Caco-2 (cell line): Measurements from ENCODE around the gene TMEM242. TPM values are rescaled to one million over a fixed set of nuclear protein-coding genes. Genes with fewer than 3 reads are reported as not detected.

Experiments
- BruUV-seq: library from RNA; stranded (reverse); fragments of 400-500 nt; replicated peaks from 2 replicates; lab custom pipeline; 2021; lab: Mats Ljungman, UMichigan
- CTCF ChIA-PET: fragments of 300-600 bp; sonication (Branson Sonifier 250); formaldehyde crosslinking; loops from one replicate; lab custom pipeline; 2022; ENCODE audit warnings: antibody characterized with exemption; lab: Charles Lee
- POLR2A ChIA-PET: fragments of 300-600 bp; sonication (Branson Sonifier 250); formaldehyde crosslinking; loops from one replicate; lab custom pipeline; 2022; ENCODE audit warnings: antibody characterized with exemption; lab: Charles Lee
- DNase-seq, 2 experiments: peaks; one replicate each; pipeline versions ENCODE4 v3.0.0 to v3.0.0-alpha.2; 2020 to 2022
- H3K27me3 ChIP-seq: replicated peaks from 2 replicates; pipeline ENCODE4 v1.6.0; 2011; ENCODE audit warnings: low read length; ENCODE audit not compliant: control insufficient read depth, insufficient read depth
- H3K36me3 ChIP-seq: 2 replicates; pipeline ENCODE4 v1.5.1; 2011; ENCODE audit warnings: low read length; ENCODE audit not compliant: control insufficient read depth, insufficient read depth
- H3K4me1 ChIP-seq: fragments of 250-450 bp; sonication (Bioruptor Pico); 2 replicates; pipeline ENCODE4 v1.5.1; 2020; ENCODE audit warnings: mild to moderate bottlenecking
- H3K4me3 ChIP-seq: 2 replicates; pipeline ENCODE4 v1.5.1; 2011; ENCODE audit warnings: low read depth, mild to moderate bottlenecking, control low read depth, low read length
- H3K9me3 ChIP-seq: fragments of 250-450 bp; sonication (Bioruptor Pico); 2 replicates; pipeline ENCODE4 v1.5.1; 2020; ENCODE audit warnings: mild to moderate bottlenecking, moderate library complexity
- H3K27ac Mint-ChIP-seq: one replicate; pipeline ENCODE4 v1.8.0; 2022; ENCODE audit warnings: mixed read lengths; ENCODE audit not compliant: unreplicated experiment
- H3K27me3 Mint-ChIP-seq: one replicate; pipeline ENCODE4 v1.8.0; 2022; ENCODE audit warnings: mixed read lengths; ENCODE audit not compliant: insufficient read depth, unreplicated experiment
- H3K36me3 Mint-ChIP-seq: one replicate; pipeline ENCODE4 v1.8.0; 2022; ENCODE audit warnings: mild to moderate bottlenecking, mixed read lengths; ENCODE audit not compliant: insufficient read depth, unreplicated experiment
- H3K4me1 Mint-ChIP-seq: one replicate; pipeline ENCODE4 v1.8.0; 2022; ENCODE audit warnings: low read depth, mixed read lengths; ENCODE audit not compliant: unreplicated experiment
- H3K4me3 Mint-ChIP-seq: one replicate; pipeline ENCODE4 v1.8.0; 2022; ENCODE audit warnings: mild to moderate bottlenecking, moderate library complexity, mixed read lengths; ENCODE audit not compliant: unreplicated experiment
- H3K9me3 Mint-ChIP-seq: one replicate; pipeline ENCODE4 v1.8.0; 2022; ENCODE audit warnings: mixed read lengths; ENCODE audit not compliant: unreplicated experiment
- intact Hi-C: fragments of 100-400 bp; cut with micrococcal nuclease; formaldehyde crosslinking; loops from one replicate; pipeline ENCODE4 v1.10.0; 2022; ENCODE audit not compliant: unreplicated experiment
- total RNA-seq: library from RNA; stranded (reverse); gene quantifications from 2 replicates; pipeline ENCODE4 v1.2.3, GENCODE V29; 2022
- TF ChIP-seq, protein P1 (sequence below), 2 experiments: fragments of 200-600 bp in 1 of 2; IDR thresholded peaks; 1 replicate in 1 of 2; 2 replicates in 1 of 2; pipeline versions ENCODE4 v1.5.1 to v1.8.0; 2011 to 2022; ENCODE audit warnings: antibody characterized with exemption in 1 of 2, control low read depth in 1 of 2, inconsistent platforms in 1 of 2, low read depth in 1 of 2, low read length in 1 of 2, mild to moderate bottlenecking in 1 of 2, moderate library complexity in 1 of 2; ENCODE audit not compliant: insufficient read depth in 1 of 2, severe bottlenecking in 1 of 2, unreplicated experiment in 1 of 2

Gene TMEM242
- total RNA-seq, 1 experiment from 2014 or later: 12.1 TPM

DNA sequence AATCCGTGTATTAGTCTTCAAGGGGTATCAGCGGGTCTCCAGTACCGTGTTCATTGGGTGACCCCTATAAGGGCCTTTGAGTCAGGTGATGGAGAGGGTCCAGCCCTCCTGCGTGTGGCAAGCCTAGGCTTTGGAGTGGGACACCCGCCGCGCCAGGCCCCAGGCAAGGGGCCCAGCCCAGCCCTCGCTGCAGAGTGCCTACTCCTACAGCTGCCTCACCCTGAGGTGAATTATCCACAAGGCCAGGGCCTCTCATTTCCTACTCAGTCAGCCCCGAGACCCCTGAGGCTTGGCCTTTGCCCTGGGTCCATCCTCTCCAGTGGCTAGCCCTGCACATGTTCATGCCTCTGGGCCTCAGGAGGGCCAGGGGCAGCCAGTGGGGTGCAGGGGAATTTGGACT, 45.1 kb downstream of the TMEM242 start:
- H3K4me1 ChIP-seq: no peaks in the 10 kb centered on the region
- no peak overlapping the region for H3K4me3 Mint-ChIP-seq
- TF ChIP-seq, protein P1, sequence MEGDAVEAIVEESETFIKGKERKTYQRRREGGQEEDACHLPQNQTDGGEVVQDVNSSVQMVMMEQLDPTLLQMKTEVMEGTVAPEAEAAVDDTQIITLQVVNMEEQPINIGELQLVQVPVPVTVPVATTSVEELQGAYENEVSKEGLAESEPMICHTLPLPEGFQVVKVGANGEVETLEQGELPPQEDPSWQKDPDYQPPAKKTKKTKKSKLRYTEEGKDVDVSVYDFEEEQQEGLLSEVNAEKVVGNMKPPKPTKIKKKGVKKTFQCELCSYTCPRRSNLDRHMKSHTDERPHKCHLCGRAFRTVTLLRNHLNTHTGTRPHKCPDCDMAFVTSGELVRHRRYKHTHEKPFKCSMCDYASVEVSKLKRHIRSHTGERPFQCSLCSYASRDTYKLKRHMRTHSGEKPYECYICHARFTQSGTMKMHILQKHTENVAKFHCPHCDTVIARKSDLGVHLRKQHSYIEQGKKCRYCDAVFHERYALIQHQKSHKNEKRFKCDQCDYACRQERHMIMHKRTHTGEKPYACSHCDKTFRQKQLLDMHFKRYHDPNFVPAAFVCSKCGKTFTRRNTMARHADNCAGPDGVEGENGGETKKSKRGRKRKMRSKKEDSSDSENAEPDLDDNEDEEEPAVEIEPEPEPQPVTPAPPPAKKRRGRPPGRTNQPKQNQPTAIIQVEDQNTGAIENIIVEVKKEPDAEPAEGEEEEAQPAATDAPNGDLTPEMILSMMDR (IDR thresholded peaks at IDR 0.05; ENCODE audit: insufficient read depth in 1 of 2, low read depth in 1 of 2, low read length in 1 of 2, severe bottlenecking in 1 of 2, unreplicated experiment in 1 of 2): no peak
- H3K36me3 ChIP-seq: no peaks in the 10 kb centered on the region
- no peaks in the 10 kb centered on the region for H3K27me3 Mint-ChIP-seq
- no peaks in the 10 kb centered on the region for H3K27me3 ChIP-seq
- H3K9me3 Mint-ChIP-seq: no peaks in the 10 kb centered on the region
- DNase-seq: no peak
- no peaks in the 10 kb centered on the region for H3K4me1 Mint-ChIP-seq
- BruUV-seq: no TSS peak
- no peak overlapping the region for H3K27ac Mint-ChIP-seq
- ChIA-PET POLR2A (no interaction called here), CTCF (no interaction called here)
- H3K9me3 ChIP-seq: no peaks in the 10 kb centered on the region
- intact Hi-C loops: no loop called here
- no peaks in the 10 kb centered on the region for H3K36me3 Mint-ChIP-seq
- no peak overlapping the region for H3K4me3 ChIP-seq

DNA sequence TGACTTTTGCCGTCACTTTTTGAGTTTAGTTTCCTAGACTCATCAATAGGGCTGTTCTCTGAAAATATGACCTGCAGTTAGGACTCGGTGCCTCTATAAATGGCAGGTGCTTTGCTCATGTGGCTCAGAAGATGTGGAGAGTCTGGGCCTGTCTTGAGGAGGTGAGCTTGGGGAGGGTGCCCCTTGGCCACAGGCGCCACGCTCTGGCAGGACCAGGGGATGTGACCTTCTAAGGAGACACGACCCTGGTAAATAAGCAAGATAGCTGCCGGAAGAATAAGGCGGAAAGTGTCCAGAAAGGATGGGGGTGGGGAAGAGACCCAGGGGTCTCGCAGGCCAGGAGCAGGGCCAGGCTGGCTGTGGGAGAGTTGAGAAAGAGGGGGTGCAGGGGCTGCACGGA, 46.6 kb downstream of the TMEM242 start:
- Mint-ChIP-seq H3K4me1 (no peaks in the 10 kb centered on the region), H3K9me3 (no peaks in the 10 kb centered on the region), H3K4me3 (no peak overlapping the region), H3K36me3 (no peaks in the 10 kb centered on the region), H3K27me3 (no peaks in the 10 kb centered on the region), H3K27ac (no peak overlapping the region)
- no peaks in the 10 kb centered on the region for H3K36me3 ChIP-seq
- H3K27me3 ChIP-seq: no peaks in the 10 kb centered on the region
- CTCF ChIA-PET: no interaction called here
- no peaks in the 10 kb centered on the region for H3K4me1 ChIP-seq
- H3K4me3 ChIP-seq: no peak overlapping the region
- POLR2A ChIA-PET: no interaction called here
- TF ChIP-seq, protein P1 (IDR thresholded peaks at IDR 0.05; ENCODE audit: insufficient read depth in 1 of 2, low read depth in 1 of 2, low read length in 1 of 2, severe bottlenecking in 1 of 2, unreplicated experiment in 1 of 2): no peak
- no peaks in the 10 kb centered on the region for H3K9me3 ChIP-seq
- intact Hi-C loops: no loop called here
- BruUV-seq: no TSS peak
- no peak for DNase-seq

DNA sequence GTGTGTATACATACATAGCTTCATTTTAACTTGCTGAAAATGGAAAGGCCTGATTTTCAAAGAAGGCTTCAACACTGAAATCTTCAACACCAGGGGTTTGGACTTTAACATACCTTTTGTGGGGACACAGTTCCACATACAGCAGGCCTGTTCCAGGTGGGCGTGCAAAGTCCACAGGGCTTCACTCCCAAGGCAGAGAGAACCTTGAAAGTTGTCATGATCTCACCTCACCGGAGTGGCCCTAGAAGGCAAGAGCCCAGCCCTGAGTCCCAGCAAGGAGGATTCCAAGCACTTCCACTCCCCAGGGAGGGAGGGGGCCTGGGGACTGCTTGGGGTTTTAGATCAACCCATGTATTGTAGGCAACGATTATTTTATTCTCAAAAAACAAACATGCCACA, 47.2 kb downstream of the TMEM242 start:
- ChIA-PET POLR2A (no interaction called here), CTCF (interaction anchor here (0.6 kb wide), 1 partner anchor 506 kb away, joined by 3 read pairs; no protein-coding TSS in a partner anchor)
- Mint-ChIP-seq H3K9me3 (no peaks in the 10 kb centered on the region), H3K36me3 (no peaks in the 10 kb centered on the region), H3K4me3 (no peak overlapping the region), H3K4me1 (no peaks in the 10 kb centered on the region), H3K27ac (no peak overlapping the region), H3K27me3 (no peaks in the 10 kb centered on the region)
- Histone ChIP-seq H3K4me1 (no peaks in the 10 kb centered on the region), H3K27me3 (no peaks in the 10 kb centered on the region), H3K9me3 (no peaks in the 10 kb centered on the region), H3K4me3 (no peak overlapping the region), H3K36me3 (no peaks in the 10 kb centered on the region)
- intact Hi-C loops: no loop called here
- no peak for DNase-seq
- BruUV-seq: no TSS peak
- TF ChIP-seq, protein P1 (IDR thresholded peaks at IDR 0.05; ENCODE audit: insufficient read depth in 1 of 2, low read depth in 1 of 2, low read length in 1 of 2, severe bottlenecking in 1 of 2, unreplicated experiment in 1 of 2): no peak
